Activated CD8-positive, alpha-beta memory T cell treated with anti-CD3 and anti-CD28 coated beads, Interleukin-2, amount 50 U/mL, for 48 hours (primary cell): Measurements from ENCODE around the gene PITPNM2.
"Not testable (repeated sequence)": the region's sequence is repeated elsewhere in the genome, so short reads cannot be mapped to it uniquely, and the experiment has no call there.

Experiments
- DNase-seq: peaks from one replicate; pipeline ENCODE4 v3.0.0-alpha.2; 2020

PITPNM2 gene

GRCh38 chr12:123119808-123120207 is 31.1 kb downstream of the PITPNM2 start:
- peak; percentile 63 for DNase-seq

- DNase-seq, result no peak
Measured at GRCh38 chr12:123118497-123118896, 32.4 kb downstream of the PITPNM2 start.

- no peak for DNase-seq
Measured at GRCh38 chr12:123115409-123116121, 35.3 kb downstream of the PITPNM2 start.

- no peak for DNase-seq
Measured at GRCh38 chr12:123114304-123115083, 36.4 kb downstream of the PITPNM2 start.

- DNase-seq, result no peak
Measured at GRCh38 chr12:123113026-123113425, 37.9 kb downstream of the PITPNM2 start.

GRCh38 chr12:123111498-123112165 is 39.3 kb downstream of the PITPNM2 start:
- no peak for DNase-seq

- no peak for DNase-seq
Measured at GRCh38 chr12:123109319-123109772, 41.5 kb downstream of the PITPNM2 start.

GRCh38 chr12:123108682-123109066 is 42.2 kb downstream of the PITPNM2 start:
- DNase-seq, result no peak

- no peak for DNase-seq
Measured at GRCh38 chr12:123107926-123108681, 42.8 kb downstream of the PITPNM2 start.

- DNase-seq, result peak; percentile 75
Measured at GRCh38 chr12:123106640-123107359, 44.1 kb downstream of the PITPNM2 start.

- no peak for DNase-seq
Measured at GRCh38 chr12:123105211-123105826, 45.6 kb downstream of the PITPNM2 start.

GRCh38 chr12:123104809-123105208 is 46.1 kb downstream of the PITPNM2 start:
- DNase-seq, result no peak

GRCh38 chr12:123104094-123104493 is 46.8 kb downstream of the PITPNM2 start:
- not testable (repeated sequence) for DNase-seq

GRCh38 chr12:123102781-123103503 is 47.9 kb downstream of the PITPNM2 start:
- DNase-seq, result no peak

GRCh38 chr12:123102366-123102765 is 48.5 kb downstream of the PITPNM2 start:
- DNase-seq, result no peak

- no peak for DNase-seq
Measured at GRCh38 chr12:123101526-123101925, 49.4 kb downstream of the PITPNM2 start.
